ENCODE measurements around the gene TTC21A. TPM values are rescaled to one million over a fixed set of nuclear protein-coding genes. Genes with fewer than 3 reads are reported as not detected.

Gene TTC21A
- total and polyA plus RNA-seq, 2 of the 13 experiments (the other 11 are each of a cell fraction or from before 2014, with no cell fraction given) = 0.31 to 1.5 TPM

DNA sequence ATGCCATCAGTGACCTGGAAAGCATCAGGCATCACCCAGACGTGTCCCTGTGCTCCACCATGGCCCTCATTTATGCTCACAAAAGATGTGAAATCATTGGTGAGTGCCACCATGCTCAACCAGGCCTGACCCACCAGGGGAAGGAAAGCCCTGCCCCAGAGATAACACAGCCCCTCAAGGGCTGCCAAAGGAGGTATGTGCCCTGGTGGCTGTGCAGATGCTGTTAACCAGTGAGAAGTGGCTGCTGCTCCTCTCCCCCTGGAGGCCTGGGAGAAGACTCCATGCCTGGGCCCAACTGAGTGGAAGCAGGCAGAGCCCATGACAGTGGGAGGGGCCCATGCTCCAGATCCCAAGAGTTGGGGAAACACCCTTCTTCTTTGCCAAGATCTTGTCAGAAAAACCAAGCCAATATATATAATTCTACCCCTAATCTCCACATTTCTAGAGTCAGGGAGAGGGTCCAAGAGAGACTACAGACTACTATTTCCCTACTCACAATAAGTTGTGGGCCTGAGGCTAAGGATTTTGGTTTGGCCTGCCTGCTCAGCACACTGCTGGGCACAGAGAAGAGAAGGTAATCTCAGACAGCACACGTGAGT lies 2.7 kb downstream of the TTC21A start (continued):
- no peak for TF ChIP-seq MXD4 (CRISPR knock-in tag; IDR thresholded peaks at IDR 0.05)
- no peak for TF ChIP-seq SP5 (CRISPR knock-in tag; IDR thresholded peaks at IDR 0.05; ENCODE audit: borderline replicate concordance, low read depth)
- no peak for TF ChIP-seq KDM6A (CRISPR knock-in tag; IDR thresholded peaks at IDR 0.05; ENCODE audit: low read depth)

- Histone ChIP-seq H4K20me1 (ENCODE audit: insufficient read depth, low read length) (no peaks in the 10 kb centered on the region), H3K9me3 (ENCODE audit: low read length) (no peaks in the 10 kb centered on the region), H3K4me2 (ENCODE audit: low read depth, low read length) (no peak overlapping the region), H3K27ac (ENCODE audit: extremely low read length, insufficient read depth, low read length) (no peak overlapping the region), H3K36me3 (replicated peaks in 1 of 2; ENCODE audit: control insufficient read depth in 1 of 2, insufficient read depth in 2 of 2, low read length in 2 of 2) (no peaks in the 10 kb centered on the region), H3K9ac (ENCODE audit: insufficient read depth, low read depth, low read length) (no peak overlapping the region), H3K79me2 (ENCODE audit: insufficient read depth, low read length) (no peaks in the 10 kb centered on the region), H2AFZ (ENCODE audit: low read length) (no peak overlapping the region), H3K4me1 (ENCODE audit: insufficient read depth, low read length) (peaks cover 12% of the 10 kb centered on the region), H3K4me3 (replicated peaks in 1 of 3; ENCODE audit: insufficient read depth in 1 of 3, low read depth in 2 of 3, low read length in 3 of 3) (no peak overlapping the region), H3K27me3 (ENCODE audit: control insufficient read depth in 1 of 2, insufficient read depth in 2 of 2, low read length in 2 of 2) (no peaks in the 10 kb centered on the region)
- no TSS peak for BruUV-seq (replicated peaks)
- intact Hi-C loops (cut with micrococcal nuclease; ENCODE audit: unreplicated experiment) (no loop called here), in situ Hi-C loops (cut with HindIII; ENCODE audit: extremely low pct_ligation_motif_present, low pct_unique_long_range_greater_than_20kb) (no loop called here)
- FAIRE-seq (no peak), ATAC-seq (no peak), DNase-seq (ENCODE audit: low spot score) (no peak)
- CTCF ChIA-PET (ENCODE audit: low intra/inter-chr PET ratio, low total read pairs) = no interaction called here
- no peak for TF ChIP-seq ZNF629 (CRISPR knock-in tag; conservative IDR thresholded peaks at IDR 0.05)
- no peak for TF ChIP-seq TBP (CRISPR knock-in tag; IDR thresholded peaks at IDR 0.05)
- no peak for TF ChIP-seq ZNF496 (CRISPR knock-in tag; IDR thresholded peaks at IDR 0.05; ENCODE audit: insufficient replicate concordance)
- no peak for TF ChIP-seq KMT2B (CRISPR knock-in tag; IDR thresholded peaks at IDR 0.05)
- WGBS (ENCODE audit: low lambda C conversion rate) = 84% methylated on average over 3 of the region's 3 CpGs
- POLR2A ChIA-PET = no interaction called here
Measured at GRCh38 chr3:39112113-39112512, 4.6 kb downstream of the TTC21A start.

DNA sequence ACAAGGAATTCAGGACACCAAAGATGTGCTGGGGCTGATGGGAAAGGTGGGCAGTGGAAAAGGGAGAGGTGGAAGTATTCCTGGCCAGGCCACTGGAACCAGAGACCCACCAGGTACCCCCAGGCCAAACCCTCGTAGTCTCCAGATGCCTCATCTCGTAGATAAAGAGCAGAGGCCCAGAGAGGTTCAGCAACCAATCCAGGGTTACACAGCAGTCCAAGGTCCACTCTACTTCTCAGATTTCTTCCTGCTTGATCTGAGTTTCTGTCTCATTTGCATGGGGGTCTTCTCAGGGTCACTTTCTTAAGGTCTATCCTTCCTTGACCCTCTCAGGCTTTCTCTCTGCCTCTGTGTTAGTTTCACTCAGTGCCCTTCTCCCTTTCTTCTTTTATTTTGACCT lies 5.1 kb downstream of the TTC21A start:
- Histone ChIP-seq H3K4me1 (ENCODE audit: insufficient read depth, low read length) (peaks cover 12% of the 10 kb centered on the region), H2AFZ (ENCODE audit: low read length) (no peak overlapping the region), H3K4me2 (ENCODE audit: low read depth, low read length) (no peak overlapping the region), H3K27me3 (ENCODE audit: control insufficient read depth in 1 of 2, insufficient read depth in 2 of 2, low read length in 2 of 2) (no peaks in the 10 kb centered on the region), H3K79me2 (ENCODE audit: insufficient read depth, low read length) (no peaks in the 10 kb centered on the region), H4K20me1 (ENCODE audit: insufficient read depth, low read length) (no peaks in the 10 kb centered on the region), H3K9ac (ENCODE audit: insufficient read depth, low read depth, low read length) (no peak overlapping the region), H3K4me3 (replicated peaks in 1 of 3; ENCODE audit: insufficient read depth in 1 of 3, low read depth in 2 of 3, low read length in 3 of 3) (no peak overlapping the region), H3K36me3 (replicated peaks in 1 of 2; ENCODE audit: control insufficient read depth in 1 of 2, insufficient read depth in 2 of 2, low read length in 2 of 2) (no peaks in the 10 kb centered on the region), H3K9me3 (ENCODE audit: low read length) (no peaks in the 10 kb centered on the region), H3K27ac (ENCODE audit: extremely low read length, insufficient read depth, low read length) (no peak overlapping the region)
- in situ Hi-C loops (cut with HindIII; ENCODE audit: extremely low pct_ligation_motif_present, low pct_unique_long_range_greater_than_20kb) = no loop called here
- ChIA-PET POLR2A (no interaction called here), CTCF (ENCODE audit: low intra/inter-chr PET ratio, low total read pairs) (no interaction called here)
- no CpG with 5 or more reads among the region's 2 CpGs for WGBS (ENCODE audit: low lambda C conversion rate)
- intact Hi-C loops (cut with micrococcal nuclease; ENCODE audit: unreplicated experiment) = no loop called here
- DNase-seq (ENCODE audit: low spot score) (no peak), FAIRE-seq (no peak), ATAC-seq (no peak)
- no peak for TF ChIP-seq SRY (CRISPR knock-in tag; IDR thresholded peaks at IDR 0.05)
- no peak for TF ChIP-seq PHF5A (CRISPR knock-in tag; IDR thresholded peaks at IDR 0.05; ENCODE audit: low read depth, unreplicated experiment)
- TF ChIP-seq SP5 (CRISPR knock-in tag; IDR thresholded peaks at IDR 0.05; ENCODE audit: borderline replicate concordance, low read depth) = no peak
- TF ChIP-seq POGZ (CRISPR knock-in tag; IDR thresholded peaks at IDR 0.05) = no peak
- no peak for TF ChIP-seq ZSCAN21 (CRISPR knock-in tag; IDR thresholded peaks at IDR 0.05; ENCODE audit: borderline replicate concordance)
- peak; percentile 84 for TF ChIP-seq ZNF768 (CRISPR knock-in tag; IDR thresholded peaks at IDR 0.05)
- TF ChIP-seq RORA (CRISPR knock-in tag; IDR thresholded peaks at IDR 0.05) = no peak
- no TSS peak for BruUV-seq (replicated peaks)

Data from HepG2 (cell line).